IPS-18c (cell line): ENCODE results near the gene ATCAY.
A peak's percentile ranks its signal among the peaks of the same experiment; 100 is the strongest.

Experiments
- H3K4me3 ChIP-seq: 2 replicates; pipeline ENCODE4 v1.7.0; 2013; ENCODE audit warnings: low read depth, mild to moderate bottlenecking, low read length, moderate library complexity; ENCODE audit not compliant: insufficient read depth
- H3K9me3 ChIP-seq: one replicate; pipeline ENCODE4 v1.6.1; 2013; ENCODE audit warnings: mild to moderate bottlenecking, low read length, moderate library complexity; ENCODE audit not compliant: control insufficient read depth, insufficient read depth

Gene ATCAY, protein sequence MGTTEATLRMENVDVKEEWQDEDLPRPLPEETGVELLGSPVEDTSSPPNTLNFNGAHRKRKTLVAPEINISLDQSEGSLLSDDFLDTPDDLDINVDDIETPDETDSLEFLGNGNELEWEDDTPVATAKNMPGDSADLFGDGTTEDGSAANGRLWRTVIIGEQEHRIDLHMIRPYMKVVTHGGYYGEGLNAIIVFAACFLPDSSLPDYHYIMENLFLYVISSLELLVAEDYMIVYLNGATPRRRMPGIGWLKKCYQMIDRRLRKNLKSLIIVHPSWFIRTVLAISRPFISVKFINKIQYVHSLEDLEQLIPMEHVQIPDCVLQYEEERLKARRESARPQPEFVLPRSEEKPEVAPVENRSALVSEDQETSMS

DNA sequence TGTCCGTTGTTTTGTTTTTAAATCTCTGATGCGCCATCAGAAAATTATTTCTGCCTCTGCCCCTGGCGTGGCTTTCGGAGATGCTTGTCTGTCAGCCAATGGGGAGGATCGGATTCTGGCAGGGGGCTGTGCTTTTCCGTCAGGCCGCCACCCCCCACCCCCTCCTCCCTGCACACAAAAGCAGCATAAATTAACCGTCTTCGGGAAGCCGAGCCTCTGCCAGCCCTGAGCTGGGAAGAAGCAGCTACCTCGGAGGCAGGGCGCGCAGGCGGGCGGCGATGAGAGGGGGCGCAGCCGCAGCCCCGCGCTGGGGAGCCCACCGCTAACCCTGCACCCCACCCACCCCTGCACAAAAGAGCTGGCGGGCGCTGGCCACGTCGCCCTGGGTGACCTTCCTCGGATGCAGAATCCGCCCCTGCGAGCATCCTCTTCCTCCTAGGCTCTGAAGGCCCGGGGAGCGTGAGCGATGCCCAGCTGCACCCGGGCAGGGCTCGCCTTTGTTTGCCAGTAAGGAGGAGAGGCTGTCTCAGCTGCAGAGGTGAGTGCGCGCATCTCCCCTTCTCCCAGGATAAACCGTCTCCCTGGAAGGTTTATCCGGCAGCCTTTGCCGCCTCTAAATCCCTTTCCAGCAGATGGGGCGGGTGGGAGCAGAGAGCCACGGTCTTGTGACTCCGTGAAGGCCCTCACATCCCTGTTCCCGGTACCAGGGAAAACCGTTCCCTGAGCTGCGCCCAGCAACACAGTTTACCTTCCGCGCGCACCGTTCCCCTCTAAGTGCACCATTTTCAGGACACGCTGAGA lies at the start of gene ATCAY:
ATCAY (plus strand) TSS at position 215 of the 801 bp plus-strand sequence. CDS start 5,083 bp downstream, outside the sequence.
- peaks cover 2% of the 10 kb centered on the region for H3K9me3 ChIP-seq
- peak within 1 kb of the TSS; percentile 79 for H3K4me3 ChIP-seq

DNA sequence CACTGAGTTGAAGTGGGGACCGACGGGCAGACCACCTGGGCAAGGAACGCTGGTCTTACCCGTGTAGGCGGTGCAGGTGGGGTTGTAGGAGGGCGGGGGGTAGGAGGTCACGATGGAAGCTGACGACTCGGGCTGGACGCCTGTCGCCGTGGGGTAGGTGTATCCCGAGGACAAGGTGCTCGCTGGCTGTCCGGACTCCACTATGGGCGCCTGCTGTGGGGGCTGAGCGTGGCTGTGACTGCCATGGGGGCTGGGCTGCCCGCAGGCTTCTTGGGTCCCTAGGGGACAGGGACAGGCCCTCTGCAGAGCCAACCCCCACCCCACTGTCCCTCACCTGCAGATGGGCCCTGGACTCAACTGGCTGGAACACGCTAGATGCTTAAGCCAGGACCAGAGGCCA lies 48.9 kb upstream of the ATCAY start:
- Histone ChIP-seq H3K4me3 (no peak overlapping the region), H3K9me3 (no peaks in the 10 kb centered on the region)

DNA sequence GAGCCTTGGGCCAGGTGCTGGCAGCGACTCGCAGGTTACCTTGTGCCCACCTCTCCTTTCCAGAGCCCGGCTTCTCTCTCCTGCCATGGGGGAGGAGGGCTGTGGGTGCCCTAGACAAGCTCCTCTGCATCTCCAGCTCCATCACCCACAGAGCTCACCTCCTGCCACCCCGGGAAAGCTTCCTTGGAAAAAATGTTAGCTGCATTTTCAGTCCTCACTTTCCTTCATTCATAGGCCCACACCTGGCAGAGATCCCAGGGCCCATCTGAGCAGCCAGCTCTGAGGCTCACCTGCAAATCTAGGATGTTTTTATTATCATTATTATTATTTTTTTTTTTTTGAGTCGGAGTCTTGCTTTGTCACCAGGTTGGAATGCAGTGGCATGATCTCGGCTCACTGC lies 48.5 kb upstream of the ATCAY start:
- Histone ChIP-seq H3K4me3 (no peak overlapping the region), H3K9me3 (no peaks in the 10 kb centered on the region)

DNA sequence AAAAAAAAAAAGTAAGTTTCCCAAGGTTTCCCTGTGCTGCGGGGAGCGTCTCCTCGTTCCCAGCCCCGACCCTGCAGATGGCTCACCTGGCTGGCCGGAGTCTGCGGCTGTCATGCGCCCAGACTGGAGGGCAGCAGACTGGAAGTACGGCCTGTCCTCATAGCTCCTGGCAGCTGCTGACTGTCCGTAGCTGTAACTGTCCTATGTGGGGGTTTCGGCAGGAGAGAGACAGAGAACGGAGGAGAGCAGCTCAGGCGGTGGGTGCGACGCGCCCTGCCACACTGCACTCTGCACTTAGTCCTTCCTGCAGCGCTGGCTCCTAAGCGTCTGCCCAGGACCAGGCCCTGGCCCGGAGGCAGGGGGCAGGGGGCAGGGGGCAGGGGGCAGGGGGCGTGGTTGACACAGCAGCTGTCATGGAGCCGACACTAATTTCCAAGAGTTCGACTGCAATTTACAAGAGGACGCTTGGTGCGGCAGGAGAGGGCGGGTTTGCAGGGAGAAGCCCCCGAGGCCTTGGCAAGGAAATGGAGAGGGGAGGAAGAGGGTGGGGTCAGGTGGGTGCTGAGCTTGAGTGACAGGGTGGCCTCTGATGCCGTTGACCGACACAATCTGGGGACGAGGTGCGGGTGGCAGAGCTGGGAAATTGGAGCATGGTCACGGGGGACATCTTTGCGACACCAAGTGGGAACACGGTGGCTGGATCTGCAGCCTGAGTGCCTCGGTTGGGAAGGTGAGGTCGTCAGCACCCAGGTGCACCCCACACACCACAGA lies 46.7 kb upstream of the ATCAY start:
- Histone ChIP-seq H3K9me3 (no peaks in the 10 kb centered on the region), H3K4me3 (no peak overlapping the region)

DNA sequence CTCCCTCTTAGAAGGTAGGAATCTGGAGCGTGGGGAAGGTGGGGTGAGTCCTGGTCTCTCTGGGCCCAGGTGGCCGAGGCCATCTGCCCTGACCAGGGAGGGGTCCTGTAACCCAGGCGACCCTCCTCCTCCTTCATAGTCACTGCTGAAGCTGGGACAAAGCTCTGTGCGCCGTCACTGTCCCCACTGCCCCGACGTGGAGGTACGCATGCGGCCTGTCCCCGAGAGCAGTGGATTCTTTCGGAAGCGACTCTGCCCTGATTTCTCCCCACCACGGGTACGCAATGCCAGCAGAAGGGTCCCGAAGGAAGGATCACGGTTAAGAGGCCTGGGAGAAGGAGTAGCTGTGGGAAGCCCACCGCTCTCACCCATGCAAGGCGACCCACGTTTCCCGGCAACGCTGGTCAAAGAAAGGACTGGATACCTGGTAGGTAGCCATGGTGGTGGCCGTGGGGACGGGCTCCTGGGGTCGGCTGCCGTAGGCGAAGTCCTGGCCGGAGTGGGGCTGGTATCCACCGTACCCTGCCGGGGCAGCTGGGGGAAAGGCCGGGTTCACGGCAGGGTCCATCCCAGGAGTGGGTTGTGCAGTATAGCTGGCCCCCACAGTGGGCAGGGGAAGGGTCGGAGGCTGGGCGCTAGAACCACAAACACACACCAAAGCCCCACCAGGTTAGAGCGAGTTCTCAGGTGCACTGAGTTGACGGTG lies 46.0 kb upstream of the ATCAY start:
- Histone ChIP-seq H3K9me3 (no peaks in the 10 kb centered on the region), H3K4me3 (no peak overlapping the region)

DNA sequence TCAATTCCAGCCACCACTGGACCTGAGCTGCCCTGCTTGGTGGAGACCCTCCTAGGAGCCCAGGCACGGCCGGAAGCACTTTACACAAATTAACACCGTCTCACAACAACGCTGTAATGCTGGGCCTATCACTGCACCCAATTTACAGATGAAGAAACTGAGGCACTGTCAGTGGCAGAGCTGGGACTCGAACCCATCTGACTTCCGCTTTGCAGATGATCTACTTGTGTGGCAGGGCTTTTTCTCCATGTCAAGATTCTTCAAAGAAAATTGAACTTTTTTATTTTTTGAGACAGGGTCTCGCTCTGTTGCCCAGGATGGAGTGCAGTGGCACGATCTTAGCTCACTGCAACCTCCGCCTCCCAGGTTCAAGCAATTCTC lies 45.4 kb upstream of the ATCAY start:
- H3K9me3 ChIP-seq: no peaks in the 10 kb centered on the region
- H3K4me3 ChIP-seq: no peak overlapping the region

DNA sequence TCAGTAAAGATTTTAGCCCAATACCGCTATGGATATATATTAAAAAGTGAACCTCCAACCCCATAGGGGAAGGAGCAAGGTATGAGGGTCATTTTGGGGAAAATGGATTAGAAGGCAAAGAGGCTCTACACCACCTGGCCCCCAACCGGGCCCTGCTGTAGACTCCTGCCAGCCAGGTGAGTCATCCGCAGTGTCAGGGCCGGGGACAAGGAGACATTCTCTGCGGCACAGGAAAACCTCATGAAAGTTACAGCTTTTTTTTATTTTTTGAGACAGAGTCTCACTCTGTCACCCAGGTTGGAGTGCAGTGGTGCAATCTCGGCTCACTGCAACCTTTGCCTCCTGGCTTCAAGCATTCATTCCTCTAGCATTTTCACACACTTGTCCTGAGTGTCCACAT lies 43.6 kb upstream of the ATCAY start:
- no peak overlapping the region for H3K4me3 ChIP-seq
- H3K9me3 ChIP-seq: no peaks in the 10 kb centered on the region

DNA sequence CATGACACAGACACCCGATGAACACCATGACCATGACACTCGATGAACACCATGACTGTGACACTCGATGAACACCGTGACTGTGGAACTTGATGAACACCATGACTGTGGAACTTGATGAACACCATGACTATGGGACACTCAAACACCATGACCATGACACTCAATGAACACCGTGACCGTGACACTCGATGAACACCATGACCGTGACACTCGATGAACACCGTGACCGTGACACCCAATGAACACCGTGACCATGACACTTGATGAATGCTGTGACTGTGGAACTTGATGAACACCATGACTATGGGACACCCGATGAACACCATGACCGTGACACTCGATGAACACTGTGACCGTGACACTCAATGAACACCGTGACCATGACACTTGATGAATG lies 43.2 kb upstream of the ATCAY start:
- no peak overlapping the region for H3K4me3 ChIP-seq
- no peaks in the 10 kb centered on the region for H3K9me3 ChIP-seq

DNA sequence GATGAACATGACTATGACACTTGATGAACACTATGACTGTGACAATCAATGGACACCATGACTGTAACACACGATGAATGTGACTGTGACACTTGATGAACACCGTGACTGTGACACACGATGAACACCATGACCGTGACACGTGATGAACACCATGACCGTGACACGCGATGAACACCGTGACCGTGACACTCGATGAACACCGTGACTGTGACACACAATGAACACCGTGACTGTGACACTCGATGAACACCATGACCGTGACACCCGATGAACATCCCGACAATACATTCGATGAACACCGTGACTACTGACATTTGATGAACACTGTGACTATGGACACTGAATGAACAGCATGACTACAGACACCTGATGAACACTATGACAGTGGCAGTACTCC lies 42.6 kb upstream of the ATCAY start:
- Histone ChIP-seq H3K4me3 (no peak overlapping the region), H3K9me3 (no peaks in the 10 kb centered on the region)

DNA sequence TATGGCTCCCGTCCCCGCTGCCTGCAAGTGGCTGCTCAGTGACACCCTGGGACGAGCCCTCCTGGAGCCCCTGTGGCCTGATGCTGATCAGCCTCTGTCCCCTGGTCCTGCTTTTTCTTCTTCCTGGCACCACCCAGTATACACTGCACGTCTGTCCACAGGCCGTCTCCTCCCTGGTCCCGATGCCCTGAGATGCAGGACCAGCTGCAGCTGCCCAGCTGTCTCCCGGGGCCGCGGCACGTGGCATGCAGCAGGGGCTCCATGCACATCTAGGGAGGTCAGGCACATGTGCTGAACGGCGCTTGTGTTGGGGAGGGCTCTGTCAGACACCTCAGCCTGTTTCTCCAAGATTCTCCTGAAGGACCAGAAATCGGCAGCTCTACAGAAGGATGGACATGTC lies 41.8 kb upstream of the ATCAY start:
- Histone ChIP-seq H3K9me3 (no peaks in the 10 kb centered on the region), H3K4me3 (no peak overlapping the region)

DNA sequence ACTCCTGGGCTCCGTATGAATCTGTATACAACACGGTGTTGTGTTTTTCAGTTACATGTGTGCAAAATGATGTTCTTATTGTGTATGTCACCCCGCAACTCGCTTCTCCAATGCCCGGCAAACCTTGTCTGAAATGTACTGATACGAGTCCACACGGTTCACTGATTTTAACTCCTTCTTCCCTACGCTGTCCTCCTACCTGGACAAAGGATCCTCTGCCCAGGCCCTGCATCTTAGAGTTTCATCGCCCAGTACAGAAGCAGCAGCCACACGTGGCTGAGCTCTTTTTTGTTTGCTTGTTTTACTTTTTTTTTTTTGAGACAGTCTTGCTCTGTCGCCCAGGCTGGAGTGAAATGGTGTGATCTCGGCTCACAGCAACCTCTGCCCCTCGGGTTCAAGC lies 40.5 kb upstream of the ATCAY start:
- H3K9me3 ChIP-seq: no peaks in the 10 kb centered on the region
- no peak overlapping the region for H3K4me3 ChIP-seq

DNA sequence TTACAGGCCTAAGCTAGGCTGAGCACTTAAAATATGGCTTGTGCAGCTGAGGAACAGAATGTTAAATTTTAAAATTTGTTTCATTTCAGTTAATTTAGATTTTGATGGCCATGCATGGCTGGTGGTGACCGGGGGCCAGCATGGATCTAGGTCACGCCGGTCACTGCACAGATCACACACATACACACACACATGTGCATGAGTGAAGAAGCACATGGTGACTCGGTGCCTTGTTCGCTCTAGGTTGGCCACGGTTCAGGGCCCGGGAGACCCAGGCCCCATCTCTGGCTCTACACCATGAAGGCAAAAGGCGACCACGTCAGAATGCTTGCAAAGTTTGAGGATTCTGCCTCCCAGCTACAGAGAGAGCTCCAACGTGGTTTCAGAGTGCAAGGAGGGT lies 39.7 kb upstream of the ATCAY start:
- H3K9me3 ChIP-seq: no peaks in the 10 kb centered on the region
- no peak overlapping the region for H3K4me3 ChIP-seq

DNA sequence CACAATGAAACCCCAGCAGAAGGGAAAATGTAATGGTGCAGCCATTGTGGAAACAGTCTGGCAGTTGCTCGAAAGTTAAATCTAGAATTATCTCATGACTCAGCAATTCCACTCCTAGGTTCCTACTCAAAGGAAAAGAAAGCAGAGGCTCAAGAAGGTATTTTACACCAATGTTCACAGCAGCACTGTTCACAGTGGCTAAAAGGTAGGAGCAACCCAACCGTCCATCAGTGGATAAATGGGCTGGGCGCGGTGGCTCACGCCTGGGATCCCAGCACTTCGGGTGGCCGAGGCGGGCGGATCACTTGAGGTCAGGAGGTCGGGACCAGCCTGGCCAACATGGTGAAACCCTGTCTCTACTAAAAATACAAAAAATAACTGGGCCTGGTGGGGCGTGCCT lies 37.5 kb upstream of the ATCAY start:
- H3K9me3 ChIP-seq: no peaks in the 10 kb centered on the region
- no peak overlapping the region for H3K4me3 ChIP-seq

DNA sequence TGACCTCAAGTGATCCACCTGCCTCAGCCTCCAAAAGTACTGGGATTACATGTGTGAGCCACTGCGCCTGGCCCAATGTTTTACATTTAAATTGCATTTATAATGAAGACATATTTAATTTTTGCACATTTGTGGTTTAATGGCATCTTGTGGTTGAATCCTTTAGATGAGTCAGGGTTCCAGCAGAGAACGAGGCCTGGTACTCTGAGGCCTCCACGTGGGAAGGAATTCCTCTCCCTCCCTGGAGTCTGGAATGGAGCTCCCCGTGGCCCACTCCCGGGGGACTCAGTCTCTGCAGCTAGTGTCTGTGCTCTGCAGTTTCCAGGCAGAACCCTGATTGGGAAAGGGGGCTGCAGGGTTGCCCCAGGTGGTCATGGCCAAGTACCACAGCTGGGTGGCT lies 35.9 kb upstream of the ATCAY start:
- Histone ChIP-seq H3K9me3 (no peaks in the 10 kb centered on the region), H3K4me3 (no peak overlapping the region)

DNA sequence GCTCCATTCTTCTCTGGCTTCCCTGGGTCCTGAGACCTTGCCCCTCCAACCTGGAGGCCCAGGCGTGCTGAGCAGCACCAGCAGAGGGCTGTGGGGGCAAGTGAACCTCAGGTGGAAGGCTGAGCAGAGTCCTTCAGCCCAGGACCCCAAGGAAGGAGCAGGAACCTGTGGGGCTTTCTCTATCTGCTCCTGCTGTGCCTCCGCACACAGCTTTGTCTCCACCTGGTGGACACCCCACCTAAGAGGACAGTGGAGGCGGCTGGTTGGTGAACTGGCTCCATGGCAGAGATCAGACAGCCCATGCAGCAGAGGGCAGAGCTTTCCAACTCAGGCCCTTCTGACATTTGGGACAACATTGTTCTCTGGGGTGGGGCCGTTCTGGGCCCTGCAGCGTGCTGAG lies 31.4 kb upstream of the ATCAY start:
- Histone ChIP-seq H3K4me3 (no peak overlapping the region), H3K9me3 (peaks cover 15% of the 10 kb centered on the region)

DNA sequence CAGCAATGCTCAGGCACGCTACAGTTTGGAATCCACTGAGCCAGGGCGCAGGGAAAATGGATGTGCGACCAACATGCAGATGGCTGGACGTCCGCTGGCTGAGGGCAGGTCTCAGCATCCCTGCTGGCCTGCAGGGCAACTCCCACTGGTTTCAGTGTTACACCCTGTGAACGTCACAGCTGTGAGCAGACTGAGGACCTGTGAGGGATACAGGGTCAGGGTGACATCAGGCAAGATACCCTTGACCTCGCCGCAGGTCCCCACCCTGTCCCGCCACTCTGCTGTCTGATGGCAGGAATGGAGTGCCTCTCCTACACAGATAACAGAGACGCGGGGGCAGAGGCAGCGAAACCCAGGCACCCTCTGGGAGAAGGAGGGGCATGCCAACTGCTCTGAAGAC lies 30.7 kb upstream of the ATCAY start:
- no peak overlapping the region for H3K4me3 ChIP-seq
- peaks cover 15% of the 10 kb centered on the region for H3K9me3 ChIP-seq

DNA sequence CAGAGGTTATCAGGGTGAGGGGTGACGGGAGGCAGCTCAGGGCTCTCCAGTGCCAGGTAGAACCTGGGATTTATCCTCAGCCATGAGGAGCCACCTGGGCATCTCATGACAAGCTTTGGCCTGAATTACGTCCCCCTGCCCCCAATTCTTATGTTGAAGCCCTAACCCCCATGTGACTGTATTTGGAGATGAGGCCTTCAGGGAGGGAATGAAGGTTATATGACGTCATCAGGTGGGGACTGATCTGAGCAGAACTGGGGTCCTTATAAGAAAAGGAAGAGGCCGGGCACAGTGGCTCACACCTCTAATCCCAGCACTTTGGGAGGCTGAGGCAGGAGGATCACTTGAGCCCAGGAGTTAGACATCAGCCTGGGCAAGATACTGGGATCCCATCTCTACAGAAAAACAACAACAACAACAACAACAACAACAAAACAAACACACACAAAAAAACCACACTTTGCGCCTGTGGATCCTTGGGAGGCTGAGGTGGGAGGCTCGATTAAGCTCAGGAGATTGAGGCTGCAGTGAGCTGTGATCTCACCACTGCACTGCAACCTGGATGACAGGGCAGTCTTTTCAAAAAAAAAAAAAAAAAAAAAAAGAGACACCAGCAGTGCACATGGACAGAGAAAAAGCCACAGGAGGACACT lies 30.0 kb upstream of the ATCAY start:
- Histone ChIP-seq H3K9me3 (peaks cover 15% of the 10 kb centered on the region), H3K4me3 (no peak overlapping the region)
